ENCODE measurements around the gene DNM1. TPM values are rescaled to one million over a fixed set of nuclear protein-coding genes. Genes with fewer than 3 reads are reported as not detected.

DNM1 gene
- total and polyA plus RNA-seq, 2 experiments from 2014 or later = 36.0 to 42.0 TPM

DNA sequence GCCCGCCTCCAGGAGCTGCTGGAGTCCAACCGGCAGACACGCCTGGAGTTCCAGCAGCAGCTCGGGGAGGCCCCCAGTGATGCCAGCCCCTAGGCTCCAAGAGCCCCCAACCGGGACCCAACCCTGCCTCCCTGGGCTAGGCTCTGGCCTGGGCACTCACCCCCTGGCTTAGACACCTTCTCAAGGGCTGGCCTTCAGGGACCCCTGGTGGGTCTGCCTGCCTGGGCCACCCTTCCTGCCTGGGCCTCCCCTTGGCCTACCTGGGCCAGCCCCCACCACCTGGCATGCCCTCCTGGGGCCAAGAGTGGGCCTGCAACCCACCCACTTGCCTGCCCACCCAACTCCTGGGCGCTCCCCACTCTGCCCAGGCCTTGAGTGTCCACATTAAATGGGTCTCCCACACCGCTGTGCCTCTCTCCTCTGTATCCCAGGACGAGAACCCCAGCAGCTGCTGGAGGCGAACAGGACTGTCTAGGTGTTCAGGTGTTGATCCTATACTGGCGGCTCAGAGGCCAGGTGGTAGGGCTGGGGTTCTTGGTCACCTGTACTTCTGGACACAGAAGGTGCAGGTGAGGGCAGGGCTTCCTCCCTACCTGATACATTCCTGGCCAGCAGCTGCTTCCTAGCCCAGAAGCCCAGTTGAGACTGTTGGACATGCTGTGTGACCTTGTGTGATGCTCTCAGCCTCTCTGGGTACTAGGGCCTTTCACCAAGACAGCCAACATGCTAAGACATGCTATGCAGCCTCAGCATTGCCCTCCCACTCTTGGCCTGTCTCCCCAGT lies 39.5 kb upstream of the DNM1 start (continued):
- TF ChIP-seq, protein P1, sequence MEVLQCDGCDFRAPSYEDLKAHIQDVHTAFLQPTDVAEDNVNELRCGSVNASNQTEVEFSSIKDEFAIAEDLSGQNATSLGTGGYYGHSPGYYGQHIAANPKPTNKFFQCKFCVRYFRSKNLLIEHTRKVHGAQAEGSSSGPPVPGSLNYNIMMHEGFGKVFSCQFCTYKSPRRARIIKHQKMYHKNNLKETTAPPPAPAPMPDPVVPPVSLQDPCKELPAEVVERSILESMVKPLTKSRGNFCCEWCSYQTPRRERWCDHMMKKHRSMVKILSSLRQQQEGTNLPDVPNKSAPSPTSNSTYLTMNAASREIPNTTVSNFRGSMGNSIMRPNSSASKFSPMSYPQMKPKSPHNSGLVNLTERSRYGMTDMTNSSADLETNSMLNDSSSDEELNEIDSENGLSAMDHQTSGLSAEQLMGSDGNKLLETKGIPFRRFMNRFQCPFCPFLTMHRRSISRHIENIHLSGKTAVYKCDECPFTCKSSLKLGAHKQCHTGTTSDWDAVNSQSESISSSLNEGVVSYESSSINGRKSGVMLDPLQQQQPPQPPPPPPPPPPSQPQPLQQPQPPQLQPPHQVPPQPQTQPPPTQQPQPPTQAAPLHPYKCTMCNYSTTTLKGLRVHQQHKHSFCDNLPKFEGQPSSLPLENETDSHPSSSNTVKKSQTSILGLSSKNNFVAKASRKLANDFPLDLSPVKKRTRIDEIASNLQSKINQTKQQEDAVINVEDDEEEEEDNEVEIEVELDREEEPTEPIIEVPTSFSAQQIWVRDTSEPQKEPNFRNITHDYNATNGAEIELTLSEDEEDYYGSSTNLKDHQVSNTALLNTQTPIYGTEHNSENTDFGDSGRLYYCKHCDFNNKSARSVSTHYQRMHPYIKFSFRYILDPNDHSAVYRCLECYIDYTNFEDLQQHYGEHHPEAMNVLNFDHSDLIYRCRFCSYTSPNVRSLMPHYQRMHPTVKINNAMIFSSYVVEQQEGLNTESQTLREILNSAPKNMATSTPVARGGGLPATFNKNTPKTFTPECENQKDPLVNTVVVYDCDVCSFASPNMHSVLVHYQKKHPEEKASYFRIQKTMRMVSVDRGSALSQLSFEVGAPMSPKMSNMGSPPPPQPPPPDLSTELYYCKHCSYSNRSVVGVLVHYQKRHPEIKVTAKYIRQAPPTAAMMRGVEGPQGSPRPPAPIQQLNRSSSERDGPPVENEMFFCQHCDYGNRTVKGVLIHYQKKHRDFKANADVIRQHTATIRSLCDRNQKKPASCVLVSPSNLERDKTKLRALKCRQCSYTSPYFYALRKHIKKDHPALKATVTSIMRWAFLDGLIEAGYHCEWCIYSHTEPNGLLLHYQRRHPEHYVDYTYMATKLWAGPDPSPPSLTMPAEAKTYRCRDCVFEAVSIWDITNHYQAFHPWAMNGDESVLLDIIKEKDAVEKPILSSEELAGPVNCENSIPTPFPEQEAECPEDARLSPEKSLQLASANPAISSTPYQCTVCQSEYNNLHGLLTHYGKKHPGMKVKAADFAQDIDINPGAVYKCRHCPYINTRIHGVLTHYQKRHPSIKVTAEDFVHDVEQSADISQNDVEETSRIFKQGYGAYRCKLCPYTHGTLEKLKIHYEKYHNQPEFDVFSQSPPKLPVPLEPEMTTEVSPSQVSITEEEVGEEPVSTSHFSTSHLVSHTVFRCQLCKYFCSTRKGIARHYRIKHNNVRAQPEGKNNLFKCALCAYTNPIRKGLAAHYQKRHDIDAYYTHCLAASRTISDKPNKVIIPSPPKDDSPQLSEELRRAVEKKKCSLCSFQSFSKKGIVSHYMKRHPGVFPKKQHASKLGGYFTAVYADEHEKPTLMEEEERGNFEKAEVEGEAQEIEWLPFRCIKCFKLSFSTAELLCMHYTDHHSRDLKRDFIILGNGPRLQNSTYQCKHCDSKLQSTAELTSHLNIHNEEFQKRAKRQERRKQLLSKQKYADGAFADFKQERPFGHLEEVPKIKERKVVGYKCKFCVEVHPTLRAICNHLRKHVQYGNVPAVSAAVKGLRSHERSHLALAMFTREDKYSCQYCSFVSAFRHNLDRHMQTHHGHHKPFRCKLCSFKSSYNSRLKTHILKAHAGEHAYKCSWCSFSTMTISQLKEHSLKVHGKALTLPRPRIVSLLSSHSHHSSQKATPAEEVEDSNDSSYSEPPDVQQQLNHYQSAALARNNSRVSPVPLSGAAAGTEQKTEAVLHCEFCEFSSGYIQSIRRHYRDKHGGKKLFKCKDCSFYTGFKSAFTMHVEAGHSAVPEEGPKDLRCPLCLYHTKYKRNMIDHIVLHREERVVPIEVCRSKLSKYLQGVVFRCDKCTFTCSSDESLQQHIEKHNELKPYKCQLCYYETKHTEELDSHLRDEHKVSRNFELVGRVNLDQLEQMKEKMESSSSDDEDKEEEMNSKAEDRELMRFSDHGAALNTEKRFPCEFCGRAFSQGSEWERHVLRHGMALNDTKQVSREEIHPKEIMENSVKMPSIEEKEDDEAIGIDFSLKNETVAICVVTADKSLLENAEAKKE (CRISPR knock-in tag; IDR thresholded peaks at IDR 0.05) = no peak
- TF ChIP-seq ZNF114 (CRISPR knock-in tag; IDR thresholded peaks at IDR 0.05) = no peak
- no peak for TF ChIP-seq EZH2phosphoT487 (IDR thresholded peaks at IDR 0.05; ENCODE audit: unreplicated experiment)
- no peak for TF ChIP-seq POLR2AphosphoS5 (IDR thresholded peaks at IDR 0.05; ENCODE audit: low read depth)
- TF ChIP-seq JUNB (IDR thresholded peaks at IDR 0.05; ENCODE audit: unreplicated experiment) = no peak
- TF ChIP-seq EZH2 (IDR thresholded peaks at IDR 0.05; ENCODE audit: low read depth, unreplicated experiment) = no peak
- no peak for TF ChIP-seq NANOG (IDR thresholded peaks at IDR 0.05; ENCODE audit: borderline replicate concordance)
- TF ChIP-seq STAT1 (IDR thresholded peaks at IDR 0.05; ENCODE audit: unreplicated experiment) = no peak

DNA sequence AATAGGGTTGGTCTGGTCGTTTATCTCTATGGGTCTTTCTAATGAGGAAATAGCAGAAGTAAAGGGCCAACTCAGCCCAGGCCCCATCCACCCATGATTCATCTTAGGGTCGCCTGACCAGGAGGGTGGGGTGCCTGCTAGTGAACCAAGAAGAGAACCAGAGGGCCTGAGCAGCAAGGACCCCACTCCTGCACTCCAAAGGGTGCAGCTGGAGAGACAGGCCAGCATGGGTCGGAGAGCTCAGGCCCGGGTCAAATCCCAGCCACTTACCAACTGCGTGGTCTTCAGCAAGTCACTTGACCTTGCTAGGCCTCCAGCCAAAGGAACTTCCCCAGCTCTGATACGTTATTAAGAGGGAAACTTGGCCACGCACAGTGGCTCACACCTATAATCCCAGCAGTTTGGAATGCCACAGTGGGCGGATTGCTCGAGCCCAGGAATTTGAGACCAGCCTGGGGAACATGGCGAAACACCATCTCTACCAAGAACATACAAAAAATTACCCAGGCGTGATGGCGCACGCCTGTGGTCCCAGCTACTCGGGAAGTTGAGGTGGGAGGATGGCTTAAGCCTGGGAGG lies 38.8 kb upstream of the DNM1 start:
- peaks cover 4% of the 10 kb centered on the region; the same call in 1 of the 2 replicates for H3K4me1 ChIP-seq (ENCODE audit: insufficient read depth)
- Mint-ChIP-seq H3K36me3 (ENCODE audit: low read depth) (peaks cover 40% of the 10 kb centered on the region), H3K27me3 (ENCODE audit: insufficient read depth, low read depth, poor library complexity) (peaks cover 6% of the 10 kb centered on the region), H3K4me3 (no peak overlapping the region), H3K9me3 (no peaks in the 10 kb centered on the region), H3K4me1 (peaks cover 4% of the 10 kb centered on the region), H3K27ac (no peak overlapping the region)
- no peak overlapping the region for H3K4me3 ChIP-seq
- peaks cover 2% of the 10 kb centered on the region; the same call in 1 of the 2 replicates for H3F3A ChIP-seq (replicated peaks; ENCODE audit: low read depth)
- no peak overlapping the region for H3K27ac ChIP-seq (ENCODE audit: low read depth)
- no peaks in the 10 kb centered on the region for H3K9me2 ChIP-seq (ENCODE audit: insufficient read depth)
- 0 out of 2 replicates have a peak, but pooled peaks cover 3% of the 10 kb centered on the region for H3K36me3 ChIP-seq (ENCODE audit: insufficient read depth)
- 0 out of 2 replicates have a peak, but pooled peaks cover 5% of the 10 kb centered on the region for H4K20me1 ChIP-seq (replicated peaks; ENCODE audit: insufficient read depth)
- no peaks in the 10 kb centered on the region for H3K79me2 ChIP-seq (replicated peaks; ENCODE audit: insufficient read depth)
- no peaks in the 10 kb centered on the region for H3K27me3 ChIP-seq (ENCODE audit: insufficient read depth)
- no peak for ATAC-seq
- DNase-seq (ENCODE audit: low spot score) = no peak
- H3K4me2 ChIP-seq = no peak overlapping the region
- no peak overlapping the region for H2AFZ ChIP-seq
- TF ChIP-seq CREB1 (CRISPR knock-in tag; IDR thresholded peaks at IDR 0.05; ENCODE audit: low read depth) (no peak), EZH2phosphoT487 (IDR thresholded peaks at IDR 0.05; ENCODE audit: unreplicated experiment) (no peak), ZNF114 (CRISPR knock-in tag; IDR thresholded peaks at IDR 0.05) (no peak), POLR2AphosphoS5 (IDR thresholded peaks at IDR 0.05; ENCODE audit: low read depth) (no peak), NANOG (IDR thresholded peaks at IDR 0.05; ENCODE audit: borderline replicate concordance) (no peak), EZH2 (IDR thresholded peaks at IDR 0.05; ENCODE audit: low read depth, unreplicated experiment) (no peak), ZNF331 (CRISPR knock-in tag; IDR thresholded peaks at IDR 0.05; ENCODE audit: low read depth) (no peak)
- TF ChIP-seq, protein P2, sequence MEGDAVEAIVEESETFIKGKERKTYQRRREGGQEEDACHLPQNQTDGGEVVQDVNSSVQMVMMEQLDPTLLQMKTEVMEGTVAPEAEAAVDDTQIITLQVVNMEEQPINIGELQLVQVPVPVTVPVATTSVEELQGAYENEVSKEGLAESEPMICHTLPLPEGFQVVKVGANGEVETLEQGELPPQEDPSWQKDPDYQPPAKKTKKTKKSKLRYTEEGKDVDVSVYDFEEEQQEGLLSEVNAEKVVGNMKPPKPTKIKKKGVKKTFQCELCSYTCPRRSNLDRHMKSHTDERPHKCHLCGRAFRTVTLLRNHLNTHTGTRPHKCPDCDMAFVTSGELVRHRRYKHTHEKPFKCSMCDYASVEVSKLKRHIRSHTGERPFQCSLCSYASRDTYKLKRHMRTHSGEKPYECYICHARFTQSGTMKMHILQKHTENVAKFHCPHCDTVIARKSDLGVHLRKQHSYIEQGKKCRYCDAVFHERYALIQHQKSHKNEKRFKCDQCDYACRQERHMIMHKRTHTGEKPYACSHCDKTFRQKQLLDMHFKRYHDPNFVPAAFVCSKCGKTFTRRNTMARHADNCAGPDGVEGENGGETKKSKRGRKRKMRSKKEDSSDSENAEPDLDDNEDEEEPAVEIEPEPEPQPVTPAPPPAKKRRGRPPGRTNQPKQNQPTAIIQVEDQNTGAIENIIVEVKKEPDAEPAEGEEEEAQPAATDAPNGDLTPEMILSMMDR (conservative IDR thresholded peaks at IDR 0.05; ENCODE audit: low read depth in 2 of 2) = no peak
- TF ChIP-seq, protein P3, sequence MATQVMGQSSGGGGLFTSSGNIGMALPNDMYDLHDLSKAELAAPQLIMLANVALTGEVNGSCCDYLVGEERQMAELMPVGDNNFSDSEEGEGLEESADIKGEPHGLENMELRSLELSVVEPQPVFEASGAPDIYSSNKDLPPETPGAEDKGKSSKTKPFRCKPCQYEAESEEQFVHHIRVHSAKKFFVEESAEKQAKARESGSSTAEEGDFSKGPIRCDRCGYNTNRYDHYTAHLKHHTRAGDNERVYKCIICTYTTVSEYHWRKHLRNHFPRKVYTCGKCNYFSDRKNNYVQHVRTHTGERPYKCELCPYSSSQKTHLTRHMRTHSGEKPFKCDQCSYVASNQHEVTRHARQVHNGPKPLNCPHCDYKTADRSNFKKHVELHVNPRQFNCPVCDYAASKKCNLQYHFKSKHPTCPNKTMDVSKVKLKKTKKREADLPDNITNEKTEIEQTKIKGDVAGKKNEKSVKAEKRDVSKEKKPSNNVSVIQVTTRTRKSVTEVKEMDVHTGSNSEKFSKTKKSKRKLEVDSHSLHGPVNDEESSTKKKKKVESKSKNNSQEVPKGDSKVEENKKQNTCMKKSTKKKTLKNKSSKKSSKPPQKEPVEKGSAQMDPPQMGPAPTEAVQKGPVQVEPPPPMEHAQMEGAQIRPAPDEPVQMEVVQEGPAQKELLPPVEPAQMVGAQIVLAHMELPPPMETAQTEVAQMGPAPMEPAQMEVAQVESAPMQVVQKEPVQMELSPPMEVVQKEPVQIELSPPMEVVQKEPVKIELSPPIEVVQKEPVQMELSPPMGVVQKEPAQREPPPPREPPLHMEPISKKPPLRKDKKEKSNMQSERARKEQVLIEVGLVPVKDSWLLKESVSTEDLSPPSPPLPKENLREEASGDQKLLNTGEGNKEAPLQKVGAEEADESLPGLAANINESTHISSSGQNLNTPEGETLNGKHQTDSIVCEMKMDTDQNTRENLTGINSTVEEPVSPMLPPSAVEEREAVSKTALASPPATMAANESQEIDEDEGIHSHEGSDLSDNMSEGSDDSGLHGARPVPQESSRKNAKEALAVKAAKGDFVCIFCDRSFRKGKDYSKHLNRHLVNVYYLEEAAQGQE (IDR thresholded peaks at IDR 0.05; ENCODE audit: unreplicated experiment) = no peak

All from GM23338 (cell line).